Measurements from ENCODE around the gene DNM2. TPM values are rescaled to one million over a fixed set of nuclear protein-coding genes. Genes with fewer than 3 reads are reported as not detected.

DNM2 gene
- total RNA-seq, 1 experiment from 2014 or later = 131 TPM

GRCh38 chr19:10735741-10736140 lies 17.9 kb downstream of the DNM2 start (continued):
- no peak for TF ChIP-seq ATF3 (CRISPR knock-in tag; conservative IDR thresholded peaks at IDR 0.05)
- no peak for TF ChIP-seq ZNF512 (CRISPR knock-in tag; IDR thresholded peaks at IDR 0.05; ENCODE audit: borderline replicate concordance)
- TF ChIP-seq ZNF121 (CRISPR knock-in tag; IDR thresholded peaks at IDR 0.05) = no peak
- TF ChIP-seq, protein P1, sequence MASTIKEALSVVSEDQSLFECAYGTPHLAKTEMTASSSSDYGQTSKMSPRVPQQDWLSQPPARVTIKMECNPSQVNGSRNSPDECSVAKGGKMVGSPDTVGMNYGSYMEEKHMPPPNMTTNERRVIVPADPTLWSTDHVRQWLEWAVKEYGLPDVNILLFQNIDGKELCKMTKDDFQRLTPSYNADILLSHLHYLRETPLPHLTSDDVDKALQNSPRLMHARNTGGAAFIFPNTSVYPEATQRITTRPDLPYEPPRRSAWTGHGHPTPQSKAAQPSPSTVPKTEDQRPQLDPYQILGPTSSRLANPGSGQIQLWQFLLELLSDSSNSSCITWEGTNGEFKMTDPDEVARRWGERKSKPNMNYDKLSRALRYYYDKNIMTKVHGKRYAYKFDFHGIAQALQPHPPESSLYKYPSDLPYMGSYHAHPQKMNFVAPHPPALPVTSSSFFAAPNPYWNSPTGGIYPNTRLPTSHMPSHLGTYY (CRISPR knock-in tag; IDR thresholded peaks at IDR 0.05) = no peak
- no peak for TF ChIP-seq RORB (CRISPR knock-in tag; IDR thresholded peaks at IDR 0.05)
- TF ChIP-seq, protein P2, sequence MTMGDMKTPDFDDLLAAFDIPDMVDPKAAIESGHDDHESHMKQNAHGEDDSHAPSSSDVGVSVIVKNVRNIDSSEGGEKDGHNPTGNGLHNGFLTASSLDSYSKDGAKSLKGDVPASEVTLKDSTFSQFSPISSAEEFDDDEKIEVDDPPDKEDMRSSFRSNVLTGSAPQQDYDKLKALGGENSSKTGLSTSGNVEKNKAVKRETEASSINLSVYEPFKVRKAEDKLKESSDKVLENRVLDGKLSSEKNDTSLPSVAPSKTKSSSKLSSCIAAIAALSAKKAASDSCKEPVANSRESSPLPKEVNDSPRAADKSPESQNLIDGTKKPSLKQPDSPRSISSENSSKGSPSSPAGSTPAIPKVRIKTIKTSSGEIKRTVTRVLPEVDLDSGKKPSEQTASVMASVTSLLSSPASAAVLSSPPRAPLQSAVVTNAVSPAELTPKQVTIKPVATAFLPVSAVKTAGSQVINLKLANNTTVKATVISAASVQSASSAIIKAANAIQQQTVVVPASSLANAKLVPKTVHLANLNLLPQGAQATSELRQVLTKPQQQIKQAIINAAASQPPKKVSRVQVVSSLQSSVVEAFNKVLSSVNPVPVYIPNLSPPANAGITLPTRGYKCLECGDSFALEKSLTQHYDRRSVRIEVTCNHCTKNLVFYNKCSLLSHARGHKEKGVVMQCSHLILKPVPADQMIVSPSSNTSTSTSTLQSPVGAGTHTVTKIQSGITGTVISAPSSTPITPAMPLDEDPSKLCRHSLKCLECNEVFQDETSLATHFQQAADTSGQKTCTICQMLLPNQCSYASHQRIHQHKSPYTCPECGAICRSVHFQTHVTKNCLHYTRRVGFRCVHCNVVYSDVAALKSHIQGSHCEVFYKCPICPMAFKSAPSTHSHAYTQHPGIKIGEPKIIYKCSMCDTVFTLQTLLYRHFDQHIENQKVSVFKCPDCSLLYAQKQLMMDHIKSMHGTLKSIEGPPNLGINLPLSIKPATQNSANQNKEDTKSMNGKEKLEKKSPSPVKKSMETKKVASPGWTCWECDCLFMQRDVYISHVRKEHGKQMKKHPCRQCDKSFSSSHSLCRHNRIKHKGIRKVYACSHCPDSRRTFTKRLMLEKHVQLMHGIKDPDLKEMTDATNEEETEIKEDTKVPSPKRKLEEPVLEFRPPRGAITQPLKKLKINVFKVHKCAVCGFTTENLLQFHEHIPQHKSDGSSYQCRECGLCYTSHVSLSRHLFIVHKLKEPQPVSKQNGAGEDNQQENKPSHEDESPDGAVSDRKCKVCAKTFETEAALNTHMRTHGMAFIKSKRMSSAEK (CRISPR knock-in tag; IDR thresholded peaks at IDR 0.05; ENCODE audit: borderline replicate concordance) = no peak
- TF ChIP-seq ZSCAN18 (CRISPR knock-in tag; IDR thresholded peaks at IDR 0.05) = no peak
- no peak for TF ChIP-seq TP53 (CRISPR knock-in tag; IDR thresholded peaks at IDR 0.05)
- TF ChIP-seq SOX15 (CRISPR knock-in tag; IDR thresholded peaks at IDR 0.05) = no peak
- TF ChIP-seq ZBTB21 (CRISPR knock-in tag; IDR thresholded peaks at IDR 0.05; ENCODE audit: borderline replicate concordance) = no peak
- no peak for TF ChIP-seq IRF2 (CRISPR knock-in tag; IDR thresholded peaks at IDR 0.05; ENCODE audit: borderline replicate concordance, low read depth)

DNA sequence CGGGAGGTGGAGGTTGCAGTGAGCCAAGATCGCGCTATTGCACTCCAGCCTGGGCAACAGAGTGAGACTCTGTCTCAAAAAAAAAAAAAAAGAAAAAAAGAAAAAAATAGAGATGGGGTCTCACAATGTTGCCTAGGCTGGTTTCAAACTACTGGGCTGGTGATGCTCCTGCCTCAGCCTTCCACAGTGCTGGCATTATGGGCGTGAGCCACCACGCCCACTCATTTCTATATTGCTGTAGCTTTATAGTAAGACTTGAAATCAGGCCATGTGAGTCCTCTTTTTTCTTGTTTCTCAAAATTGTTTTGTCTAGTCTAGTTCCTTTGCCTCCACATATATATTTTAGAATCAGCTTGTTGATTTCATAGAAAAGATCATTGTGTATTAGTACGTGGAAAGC lies 18.3 kb downstream of the DNM2 start:
- Mint-ChIP-seq H3K4me1 (peaks cover 8% of the 10 kb centered on the region; the same call in 1 of the 2 replicates), H3K36me3 (peaks cover 8% of the 10 kb centered on the region), H3K9me3 (peaks cover 12% of the 10 kb centered on the region), H3K4me3 (no peak overlapping the region), H3K27ac (peak overlapping the region; percentile 42; the same call in 1 of the 2 replicates), H3K27me3 (ENCODE audit: low read depth) (no peaks in the 10 kb centered on the region)
- TF ChIP-seq ZNF138 (CRISPR knock-in tag; conservative IDR thresholded peaks at IDR 0.05) (no peak), GABPB1 (CRISPR knock-in tag; IDR thresholded peaks at IDR 0.05) (no peak), GTF2I (CRISPR knock-in tag; conservative IDR thresholded peaks at IDR 0.05) (no peak), ZNF121 (CRISPR knock-in tag; IDR thresholded peaks at IDR 0.05) (no peak), OVOL2 (CRISPR knock-in tag; IDR thresholded peaks at IDR 0.05; ENCODE audit: borderline replicate concordance) (no peak)
- DNase-seq (ENCODE audit: low spot score) = no peak
- ChIA-PET CTCF (interaction anchor here (1.0 to 1.6 kb wide), 3 partner anchors 18 to 125 kb away, joined by 5 to 6 read pairs (median 5); partner anchors contain the start of gene DNM2), POLR2A (interaction anchor here (0.7 kb wide), 1 partner anchor 1195 kb away, joined by 4 read pairs; no protein-coding TSS in a partner anchor)
- ATAC-seq = no peak

Data from WTC11 (cell line).